CD4-positive, alpha-beta T cell (primary cell): Measurements from ENCODE around the gene MAP7D3. TPM values are rescaled to one million over a fixed set of nuclear protein-coding genes. Genes with fewer than 3 reads are reported as not detected.

Source experiments
- ATAC-seq: fragments of 200-7000 bp; cut with Tn5 transposase; one replicate; pipeline ENCODE4 v1.10.0; 2022; ENCODE audit warnings: mild to moderate bottlenecking; ENCODE audit not compliant: poor library complexity
- CTCF ChIA-PET: fragments of 350-600 bp; sonication (Branson Sonifier 250); formaldehyde crosslinking; loops from one replicate; lab custom pipeline; 2021; ENCODE audit warnings: antibody characterized with exemption, inconsistent platforms; lab: Charles Lee
- POLR2A ChIA-PET: fragments of 350-600 bp; sonication (Branson Sonifier 250); formaldehyde crosslinking; loops from one replicate; lab custom pipeline; 2021; ENCODE audit warnings: antibody characterized with exemption, inconsistent platforms; lab: Charles Lee
- DNase-seq, 14 experiments: peaks; one replicate each; pipeline ENCODE4 v3.0.0-alpha.2; 2013 to 2020; ENCODE audit warnings: mixed read lengths in 2 of 14
- H3K27ac ChIP-seq, 2 donors: one replicate each; pipeline versions ENCODE4 v1.5.1 to v1.7.0; 2013; ENCODE audit warnings: low read length in 2 of 2, low read depth in 1 of 2, mild to moderate bottlenecking in 1 of 2
- H3K27me3 ChIP-seq, 2 experiments: 1 replicate in 1 of 2; 2 replicates in 1 of 2; pipeline versions ENCODE4 v1.6.1 to v1.7.0; 2013; ENCODE audit warnings: low read length in 2 of 2, control low read depth in 1 of 2, mild to moderate bottlenecking in 1 of 2, moderate library complexity in 1 of 2; ENCODE audit not compliant: insufficient read depth in 2 of 2, control insufficient read depth in 1 of 2
- H3K36me3 ChIP-seq: one replicate; pipeline ENCODE4 v1.6.1; 2013; ENCODE audit warnings: low read length, control low read depth; ENCODE audit not compliant: insufficient read depth
- H3K4me1 ChIP-seq: one replicate; pipeline ENCODE4 v1.6.1; 2013; ENCODE audit warnings: low read length, control low read depth; ENCODE audit not compliant: insufficient read depth
- H3K4me3 ChIP-seq: one replicate; pipeline ENCODE4 v1.5.1; 2013; ENCODE audit warnings: mild to moderate bottlenecking, low read length, moderate library complexity
- H3K9me3 ChIP-seq, 2 experiments: 1 replicate in 1 of 2; 2 replicates in 1 of 2; pipeline versions ENCODE4 v1.6.1 to v1.7.0; 2013; ENCODE audit warnings: low read length in 2 of 2, mild to moderate bottlenecking in 2 of 2, control low read depth in 1 of 2, moderate library complexity in 1 of 2; ENCODE audit not compliant: control insufficient read depth in 1 of 2, insufficient read depth in 1 of 2
- H3K27ac Mint-ChIP-seq: one replicate; pipeline ENCODE4 v1.8.0; 2020; ENCODE audit warnings: mixed read lengths
- H3K27me3 Mint-ChIP-seq: one replicate; pipeline ENCODE4 v1.8.0; 2021; ENCODE audit warnings: mixed read lengths
- H3K36me3 Mint-ChIP-seq: one replicate; pipeline ENCODE4 v1.8.0; 2021; ENCODE audit warnings: low read depth, mixed read lengths
- H3K4me1 Mint-ChIP-seq: one replicate; pipeline ENCODE4 v1.8.0; 2021; ENCODE audit warnings: low read depth, mixed read lengths
- H3K4me3 Mint-ChIP-seq: one replicate; pipeline ENCODE4 v1.8.0; 2020; ENCODE audit warnings: mild to moderate bottlenecking, mixed read lengths
- H3K9me3 Mint-ChIP-seq: one replicate; pipeline ENCODE4 v1.8.0; 2020; ENCODE audit warnings: mixed read lengths
- intact Hi-C, 2 experiments: fragments of 100-400 bp; cut with DNase I in 1 of 2; cut with micrococcal nuclease in 1 of 2; formaldehyde crosslinking; loops; one replicate each; pipeline versions ENCODE4 v1.15.1 to v1.9.0; 2023 to 2025; cut with DNase I, micrococcal nuclease
- total RNA-seq, 174 experiments: library from RNA in 2 of 174; stranded (reverse) in 2 of 174; gene quantifications; one replicate each; pipeline ENCODE4 v1.2.3 and lab custom pipeline; 2021 to 2026
- TF ChIP-seq, protein P1 (sequence below): fragments of 200-600 bp; IDR thresholded peaks from one replicate; pipeline ENCODE4 v1.8.0; 2022; ENCODE audit warnings: antibody characterized with exemption, mild to moderate bottlenecking

MAP7D3 gene
- total RNA-seq, 2 experiments from 2014 or later = 3.2 to 3.7 TPM

DNA sequence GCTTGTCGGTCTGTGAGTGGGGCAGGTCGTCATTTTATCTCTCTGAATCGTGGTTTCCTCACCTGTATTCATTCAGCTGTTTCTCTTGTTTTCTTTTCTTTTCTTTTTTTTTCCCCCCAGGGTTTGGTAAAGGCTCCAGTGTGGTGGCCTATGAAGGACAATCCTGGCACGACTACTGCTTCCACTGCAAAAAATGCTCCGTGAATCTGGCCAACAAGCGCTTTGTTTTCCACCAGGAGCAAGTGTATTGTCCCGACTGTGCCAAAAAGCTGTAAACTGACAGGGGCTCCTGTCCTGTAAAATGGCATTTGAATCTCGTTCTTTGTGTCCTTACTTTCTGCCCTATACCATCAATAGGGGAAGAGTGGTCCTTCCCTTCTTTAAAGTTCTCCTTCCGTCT is 41.4 kb downstream of the MAP7D3 start:
- Mint-ChIP-seq H3K27me3 (no peaks in the 10 kb centered on the region), H3K27ac (no peak overlapping the region), H3K36me3 (peaks cover 18% of the 10 kb centered on the region), H3K4me3 (no peak overlapping the region), H3K9me3 (no peaks in the 10 kb centered on the region), H3K4me1 (peaks cover 13% of the 10 kb centered on the region)
- H3K27me3 ChIP-seq = no peaks in the 10 kb centered on the region
- intact Hi-C loops = loop anchor here (1.0 to 10.0 kb wide), 2 partner anchors 55 to 181 kb away; no protein-coding TSS in a partner anchor
- CTCF ChIA-PET = interaction anchor here (1.0 to 1.4 kb wide), 3 partner anchors 8 to 182 kb away, joined by 3 to 12 read pairs (median 3); no protein-coding TSS in a partner anchor
- H3K4me1 ChIP-seq = peaks cover 26% of the 10 kb centered on the region
- ATAC-seq = no peak
- no peak overlapping the region for H3K4me3 ChIP-seq
- H3K9me3 ChIP-seq = no peaks in the 10 kb centered on the region
- POLR2A ChIA-PET = no interaction called here
- H3K27ac ChIP-seq = no peak overlapping the region
- TF ChIP-seq, protein P1, sequence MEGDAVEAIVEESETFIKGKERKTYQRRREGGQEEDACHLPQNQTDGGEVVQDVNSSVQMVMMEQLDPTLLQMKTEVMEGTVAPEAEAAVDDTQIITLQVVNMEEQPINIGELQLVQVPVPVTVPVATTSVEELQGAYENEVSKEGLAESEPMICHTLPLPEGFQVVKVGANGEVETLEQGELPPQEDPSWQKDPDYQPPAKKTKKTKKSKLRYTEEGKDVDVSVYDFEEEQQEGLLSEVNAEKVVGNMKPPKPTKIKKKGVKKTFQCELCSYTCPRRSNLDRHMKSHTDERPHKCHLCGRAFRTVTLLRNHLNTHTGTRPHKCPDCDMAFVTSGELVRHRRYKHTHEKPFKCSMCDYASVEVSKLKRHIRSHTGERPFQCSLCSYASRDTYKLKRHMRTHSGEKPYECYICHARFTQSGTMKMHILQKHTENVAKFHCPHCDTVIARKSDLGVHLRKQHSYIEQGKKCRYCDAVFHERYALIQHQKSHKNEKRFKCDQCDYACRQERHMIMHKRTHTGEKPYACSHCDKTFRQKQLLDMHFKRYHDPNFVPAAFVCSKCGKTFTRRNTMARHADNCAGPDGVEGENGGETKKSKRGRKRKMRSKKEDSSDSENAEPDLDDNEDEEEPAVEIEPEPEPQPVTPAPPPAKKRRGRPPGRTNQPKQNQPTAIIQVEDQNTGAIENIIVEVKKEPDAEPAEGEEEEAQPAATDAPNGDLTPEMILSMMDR = no peak
- peaks cover 17% of the 10 kb centered on the region for H3K36me3 ChIP-seq
- no peak for DNase-seq

DNA sequence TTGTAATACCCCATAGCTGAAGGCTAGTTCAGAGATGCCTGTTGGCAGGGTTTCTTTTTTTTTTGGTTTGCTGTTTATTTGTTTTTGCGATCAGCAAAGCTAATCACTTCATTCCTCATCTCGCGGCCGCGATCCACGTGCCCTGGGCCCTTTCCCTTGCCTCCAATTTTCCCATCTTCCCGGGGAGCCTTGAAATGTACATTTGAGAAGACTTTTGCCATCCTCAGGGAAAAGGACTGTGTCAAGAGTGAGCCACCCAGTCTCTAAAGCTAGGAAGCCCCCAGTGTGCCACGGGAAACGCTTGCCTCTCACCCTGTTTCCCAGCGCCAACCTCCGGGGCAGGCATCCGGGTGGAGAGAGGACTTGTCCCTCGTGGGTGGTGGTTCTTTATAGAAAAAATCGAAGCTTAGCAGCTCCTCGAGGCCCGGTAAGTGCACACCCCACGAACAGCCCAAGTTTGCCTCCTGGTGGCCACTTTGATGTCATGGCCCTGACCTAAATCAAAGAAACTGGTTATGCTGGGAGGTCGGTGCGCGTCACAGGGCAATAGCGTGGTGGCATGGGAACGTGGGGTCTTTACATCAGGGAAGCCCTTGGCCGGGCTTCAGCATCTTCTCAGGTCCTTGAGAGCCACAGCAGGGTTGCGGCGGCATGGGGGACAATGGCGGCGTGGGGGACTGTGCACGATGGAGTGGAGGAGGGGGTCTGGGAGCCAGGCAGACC is 42.0 kb downstream of the MAP7D3 start:
- Mint-ChIP-seq H3K4me1 (peaks cover 19% of the 10 kb centered on the region), H3K27ac (no peak overlapping the region), H3K27me3 (no peaks in the 10 kb centered on the region), H3K4me3 (no peak overlapping the region), H3K36me3 (peaks cover 18% of the 10 kb centered on the region), H3K9me3 (no peaks in the 10 kb centered on the region)
- H3K27me3 ChIP-seq = no peaks in the 10 kb centered on the region
- H3K27ac ChIP-seq = no peak overlapping the region
- H3K4me3 ChIP-seq = no peak overlapping the region
- peaks cover 32% of the 10 kb centered on the region for H3K4me1 ChIP-seq
- TF ChIP-seq, protein P1 = no peak
- intact Hi-C loops = loop anchor here (1.0 to 10.0 kb wide), 2 partner anchors 56 to 181 kb away; no protein-coding TSS in a partner anchor
- no peaks in the 10 kb centered on the region for H3K9me3 ChIP-seq
- DNase-seq (peak in 13 of 14 experiments; percentile 6 to 73 (median 31)), ATAC-seq (peak; percentile 62)
- peaks cover 17% of the 10 kb centered on the region for H3K36me3 ChIP-seq
- CTCF ChIA-PET = interaction anchor here (0.6 to 1.4 kb wide), 6 partner anchors 9 to 431 kb away, joined by 3 to 12 read pairs (median 3); no protein-coding TSS in a partner anchor
- POLR2A ChIA-PET = no interaction called here

DNA sequence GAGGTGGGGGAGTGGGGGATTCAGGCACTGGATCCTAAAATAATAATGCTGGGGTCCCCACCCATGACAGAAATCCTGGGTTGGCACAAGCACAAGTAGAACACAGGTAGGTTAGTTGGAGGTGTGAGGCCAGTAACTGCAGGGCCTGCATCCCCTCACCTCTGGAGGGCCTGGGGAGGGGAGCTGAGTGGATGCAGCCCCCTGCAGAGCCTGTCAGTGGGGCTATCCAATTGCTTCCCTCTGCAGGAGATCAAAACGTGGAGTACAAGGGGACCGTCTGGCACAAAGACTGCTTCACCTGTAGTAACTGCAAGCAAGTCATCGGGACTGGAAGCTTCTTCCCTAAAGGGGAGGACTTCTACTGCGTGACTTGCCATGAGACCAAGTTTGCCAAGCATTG is 43.7 kb downstream of the MAP7D3 start:
- no peak overlapping the region for H3K4me3 Mint-ChIP-seq
- CTCF ChIA-PET = no interaction called here

More for the DNA sequence above, 43.7 kb downstream of the MAP7D3 start:
- H3K9me3 Mint-ChIP-seq = no peaks in the 10 kb centered on the region
- H3K4me1 Mint-ChIP-seq = peaks cover 35% of the 10 kb centered on the region
- TF ChIP-seq, protein P1 = no peak
- ATAC-seq (no peak), DNase-seq (no peak)
- Histone ChIP-seq H3K36me3 (peaks cover 17% of the 10 kb centered on the region), H3K4me1 (peaks cover 35% of the 10 kb centered on the region), H3K9me3 (no peaks in the 10 kb centered on the region), H3K4me3 (no peak overlapping the region), H3K27ac (no peak overlapping the region), H3K27me3 (no peaks in the 10 kb centered on the region)
- intact Hi-C loops = loop anchor here in 1 of 2 experiments (10.0 kb wide), 1 partner anchor 57 kb away; no protein-coding TSS in a partner anchor
- H3K27me3 Mint-ChIP-seq = no peaks in the 10 kb centered on the region
- H3K27ac Mint-ChIP-seq = no peak overlapping the region
- peaks cover 15% of the 10 kb centered on the region for H3K36me3 Mint-ChIP-seq
- POLR2A ChIA-PET = no interaction called here
